Endothelial cell of umbilical vein (primary cell): ENCODE data around the gene SLC35F2. TPM values are rescaled to one million over a fixed set of nuclear protein-coding genes. Genes with fewer than 3 reads are reported as not detected.

Source experiments
- BruUV-seq: library from RNA; stranded (reverse); fragments of 400-500 nt; replicated peaks from 2 replicates; lab custom pipeline; 2021; lab: Mats Ljungman, UMichigan
- CTCF ChIA-PET: fragments of 300-600, 350-600 bp; sonication (Branson Sonifier 250); formaldehyde crosslinking; loops from one replicate; lab custom pipeline; 2021; ENCODE audit warnings: antibody characterized with exemption, inconsistent platforms; lab: Charles Lee
- POLR2A ChIA-PET: fragments of 300-600, 350-600 bp; sonication (Branson Sonifier 250); formaldehyde crosslinking; loops from one replicate; lab custom pipeline; 2021; ENCODE audit warnings: antibody characterized with exemption, inconsistent platforms; lab: Charles Lee
- DNase-seq: peaks from one replicate; pipeline ENCODE4 v3.0.0-alpha.2; 2011; ENCODE audit warnings: low read depth, low spot score
- FAIRE-seq: peaks from 2 replicates; lab custom pipeline; 2011; peaks lifted over from hg19 to GRCh38; lab: Jason Lieb, UNC
- H2AFZ ChIP-seq: 2 replicates; pipeline ENCODE4 v1.6.0; 2012; ENCODE audit warnings: low read depth, low read length, control low read depth, inconsistent platforms
- H3K27ac ChIP-seq: 2 replicates; pipeline ENCODE4 v1.5.1; 2011; ENCODE audit warnings: low read depth, mild to moderate bottlenecking, control low read depth, low read length, moderate library complexity; ENCODE audit not compliant: insufficient read depth
- H3K27me3 ChIP-seq, 2 experiments: 2 replicates each; pipeline versions ENCODE4 v1.6.0 to v1.6.1; 2011; ENCODE audit warnings: low read length in 2 of 2, mixed read lengths in 1 of 2; ENCODE audit not compliant: control insufficient read depth in 2 of 2, insufficient read depth in 2 of 2
- H3K36me3 ChIP-seq, 2 experiments: 2 replicates in 1 of 2; 3 replicates in 1 of 2; pipeline ENCODE4 v1.5.1; 2011; ENCODE audit warnings: low read length in 2 of 2, mild to moderate bottlenecking in 1 of 2, moderate library complexity in 1 of 2; ENCODE audit not compliant: control insufficient read depth in 2 of 2, insufficient read depth in 2 of 2; ENCODE audit errors: extremely low read depth in 1 of 2
- H3K4me1 ChIP-seq: 3 replicates; pipeline ENCODE4 v1.5.1; 2011; ENCODE audit warnings: mild to moderate bottlenecking, low read length; ENCODE audit not compliant: control insufficient read depth, insufficient read depth; ENCODE audit errors: extremely low read depth
- H3K4me2 ChIP-seq: 2 replicates; pipeline ENCODE4 v1.6.1; 2011; ENCODE audit warnings: low read length, control low read depth, mixed read lengths; ENCODE audit not compliant: insufficient read depth
- H3K4me3 ChIP-seq, 3 experiments: fragments of 200-600 bp in 1 of 3; sonication (generic), shearing (Covaris generic) in 1 of 3; replicated peaks in 1 of 3; 2 replicates each; pipeline ENCODE4 v1.5.1; 2011 to 2016; ENCODE audit warnings: control low read depth in 3 of 3, low read length in 3 of 3, mild to moderate bottlenecking in 2 of 3, inconsistent platforms in 1 of 3, low read depth in 1 of 3, moderate library complexity in 1 of 3; ENCODE audit not compliant: insufficient read depth in 1 of 3
- H3K79me2 ChIP-seq: 2 replicates; pipeline ENCODE4 v1.6.0; 2012; ENCODE audit warnings: low read length, inconsistent platforms; ENCODE audit not compliant: control insufficient read depth, insufficient read depth
- H3K9ac ChIP-seq: replicated peaks from 2 replicates; pipeline ENCODE3; 2011; ENCODE audit warnings: low read length, control low read depth; ENCODE audit not compliant: insufficient read depth; ENCODE audit errors: extremely low read depth
- H3K9me1 ChIP-seq: replicated peaks from 3 replicates; pipeline ENCODE4 v1.6.0; 2011; ENCODE audit warnings: mild to moderate bottlenecking, low read length; ENCODE audit not compliant: control insufficient read depth, insufficient read depth; ENCODE audit errors: extremely low read depth
- H3K9me3 ChIP-seq: replicated peaks from 2 replicates; pipeline ENCODE4 v1.5.1; 2012; ENCODE audit warnings: low read length, inconsistent platforms; ENCODE audit not compliant: control insufficient read depth, insufficient read depth
- H4K20me1 ChIP-seq: replicated peaks from 2 replicates; pipeline ENCODE3; 2011; ENCODE audit warnings: mild to moderate bottlenecking, low read length; ENCODE audit not compliant: control insufficient read depth, insufficient read depth; ENCODE audit errors: extremely low read depth
- EZH2 ChIP-seq: IDR thresholded peaks from 2 replicates; pipeline ENCODE4 v1.6.1; 2012; ENCODE audit warnings: borderline replicate concordance, low read depth, mild to moderate bottlenecking, moderate library complexity, low read length, inconsistent platforms; ENCODE audit not compliant: severe bottlenecking
- FOS ChIP-seq: IDR thresholded peaks from 2 replicates; pipeline ENCODE4 v1.6.1; 2011; ENCODE audit warnings: mild to moderate bottlenecking, low read length, moderate library complexity, borderline replicate concordance; ENCODE audit not compliant: insufficient read depth
- GATA2 ChIP-seq: IDR thresholded peaks from 2 replicates; pipeline ENCODE4 v1.7.0; 2011; ENCODE audit warnings: low read depth, mild to moderate bottlenecking, moderate library complexity, mixed read lengths, low read length; ENCODE audit not compliant: insufficient read length, insufficient read depth
- JUN ChIP-seq: IDR thresholded peaks from 2 replicates; pipeline ENCODE4 v1.6.1; 2011; ENCODE audit warnings: borderline replicate concordance, low read depth; ENCODE audit not compliant: insufficient read length, insufficient read depth
- MYC ChIP-seq: IDR thresholded peaks from one replicate; pipeline ENCODE4 v1.6.1; 2011; ENCODE audit warnings: mild to moderate bottlenecking, low read depth, low read length
- POLR2A ChIP-seq: IDR thresholded peaks from 2 replicates; pipeline ENCODE4 v1.6.1; 2012; ENCODE audit warnings: low read depth, mild to moderate bottlenecking, control low read depth, low read length
- POLR2AphosphoS5 ChIP-seq: IDR thresholded peaks from 2 replicates; pipeline ENCODE4 v1.6.1; 2012; ENCODE audit warnings: low read depth, mild to moderate bottlenecking, control low read depth, low read length, moderate library complexity; ENCODE audit not compliant: insufficient read depth
- dilution Hi-C: fragments of 300-500 bp; cut with MboI; formaldehyde crosslinking; loops from one replicate; pipeline ENCODE4 v1.15.0; 2019; ENCODE audit warnings: low sequenced_read_pairs; ENCODE audit not compliant: extremely low pct_ligation_motif_present
- intact Hi-C: fragments of 100-400 bp; cut with micrococcal nuclease; formaldehyde crosslinking; loops from one replicate; pipeline ENCODE4 v1.10.0; 2022
- polyA plus RNA-seq, 4 experiments: library from polyadenylated mRNA; depleted of rRNA in 3 of 4; stranded (reverse) in 3 of 4; unstranded in 1 of 4; fragments of >200 nt; gene quantifications; 2 replicates each; pipeline versions ENCODE4 v1.2.1 to v1.2.3, GENCODE V29; 2011 to 2012; ENCODE audit warnings: missing spikeins in 1 of 4
- total RNA-seq: library from RNA; stranded (reverse); gene quantifications from 2 replicates; pipeline ENCODE4 v1.2.3, GENCODE V29; 2021
- TF ChIP-seq, protein P1 (sequence below): IDR thresholded peaks from 2 replicates; pipeline ENCODE4 v1.6.1; 2011; ENCODE audit not compliant: insufficient read depth, insufficient read length
- TF ChIP-seq, protein P2 (sequence below), 2 donors: IDR thresholded peaks; 1 replicate in 1 of 2; 2 replicates in 1 of 2; pipeline ENCODE4 v1.5.1; 2011; ENCODE audit warnings: low read length in 2 of 2, mild to moderate bottlenecking in 2 of 2, moderate library complexity in 2 of 2, control low read depth in 1 of 2, inconsistent platforms in 1 of 2, low read depth in 1 of 2; ENCODE audit not compliant: insufficient read depth in 1 of 2; ENCODE audit errors: extremely low read depth in 1 of 2

The SLC35F2 gene
- total and polyA plus RNA-seq, 2 donors (not counting 3 experiments of a cell fraction or from before 2014, with no cell fraction given) = 41.0 to 59.7 TPM

DNA sequence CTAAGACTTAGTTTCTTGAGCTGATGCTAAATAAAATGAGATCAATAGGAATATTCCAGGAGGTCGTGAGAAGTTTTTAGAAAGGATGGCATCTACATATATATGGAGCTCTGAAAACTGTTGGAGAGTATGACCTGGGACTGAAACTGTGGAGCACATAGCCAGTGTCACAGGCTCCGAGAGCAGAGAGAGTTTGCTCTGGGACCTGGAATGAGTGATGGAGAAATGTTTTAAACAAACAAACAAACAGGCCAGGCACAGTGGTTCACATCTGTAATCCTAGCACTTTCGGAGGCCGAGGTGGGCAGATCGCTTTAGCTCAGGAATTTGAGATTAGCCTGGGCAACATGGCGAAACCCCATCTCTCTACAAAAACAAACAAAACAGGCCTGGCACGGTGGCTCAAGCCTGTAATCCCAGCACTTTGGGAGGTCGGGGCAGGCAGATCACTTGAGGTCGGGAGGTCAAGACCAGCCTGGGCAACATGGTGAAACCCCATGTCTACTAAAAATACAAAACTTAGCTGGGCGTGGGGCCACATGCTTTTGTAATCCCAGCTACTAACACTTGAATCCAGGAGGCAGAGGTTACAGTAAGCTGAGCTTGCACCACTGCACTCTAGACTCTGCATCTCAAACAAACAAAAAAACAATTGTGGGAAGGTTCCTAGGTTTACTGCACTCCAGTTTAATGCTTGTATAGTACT is 67.1 kb downstream of the SLC35F2 start:
- no peak overlapping the region for H2AFZ ChIP-seq
- FAIRE-seq (no peak), DNase-seq (no peak)
- CTCF ChIA-PET = interaction anchor here (1.0 to 1.1 kb wide), 2 partner anchors 9 to 51 kb away, joined by 3 read pairs; no protein-coding TSS in a partner anchor
- dilution Hi-C loops = no loop called here
- no peaks in the 10 kb centered on the region for H4K20me1 ChIP-seq
- intact Hi-C loops = no loop called here
- no peaks in the 10 kb centered on the region for H3K9me3 ChIP-seq
- H3K27me3 ChIP-seq = no peaks in the 10 kb centered on the region
- peaks cover 7 to 11% of the 10 kb centered on the region in 2 experiments for H3K36me3 ChIP-seq
- no peaks in the 10 kb centered on the region for H3K4me1 ChIP-seq
- POLR2A ChIA-PET = no interaction called here
- no TSS peak for BruUV-seq
- no peak overlapping the region for H3K27ac ChIP-seq
- no peak overlapping the region for H3K9ac ChIP-seq
- TF ChIP-seq GATA2 (no peak), MYC (no peak), FOS (no peak), EZH2 (no peak), JUN (no peak), POLR2AphosphoS5 (no peak), POLR2A (no peak)
- TF ChIP-seq, protein P1, sequence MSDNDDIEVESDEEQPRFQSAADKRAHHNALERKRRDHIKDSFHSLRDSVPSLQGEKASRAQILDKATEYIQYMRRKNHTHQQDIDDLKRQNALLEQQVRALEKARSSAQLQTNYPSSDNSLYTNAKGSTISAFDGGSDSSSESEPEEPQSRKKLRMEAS = no peak
- TF ChIP-seq, protein P2, sequence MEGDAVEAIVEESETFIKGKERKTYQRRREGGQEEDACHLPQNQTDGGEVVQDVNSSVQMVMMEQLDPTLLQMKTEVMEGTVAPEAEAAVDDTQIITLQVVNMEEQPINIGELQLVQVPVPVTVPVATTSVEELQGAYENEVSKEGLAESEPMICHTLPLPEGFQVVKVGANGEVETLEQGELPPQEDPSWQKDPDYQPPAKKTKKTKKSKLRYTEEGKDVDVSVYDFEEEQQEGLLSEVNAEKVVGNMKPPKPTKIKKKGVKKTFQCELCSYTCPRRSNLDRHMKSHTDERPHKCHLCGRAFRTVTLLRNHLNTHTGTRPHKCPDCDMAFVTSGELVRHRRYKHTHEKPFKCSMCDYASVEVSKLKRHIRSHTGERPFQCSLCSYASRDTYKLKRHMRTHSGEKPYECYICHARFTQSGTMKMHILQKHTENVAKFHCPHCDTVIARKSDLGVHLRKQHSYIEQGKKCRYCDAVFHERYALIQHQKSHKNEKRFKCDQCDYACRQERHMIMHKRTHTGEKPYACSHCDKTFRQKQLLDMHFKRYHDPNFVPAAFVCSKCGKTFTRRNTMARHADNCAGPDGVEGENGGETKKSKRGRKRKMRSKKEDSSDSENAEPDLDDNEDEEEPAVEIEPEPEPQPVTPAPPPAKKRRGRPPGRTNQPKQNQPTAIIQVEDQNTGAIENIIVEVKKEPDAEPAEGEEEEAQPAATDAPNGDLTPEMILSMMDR (IDR thresholded peaks at IDR 0.05; ENCODE audit: extremely low read depth in 1 of 2, insufficient read depth in 1 of 2, low read depth in 1 of 2, low read length in 2 of 2) = no peak
- H3K4me3 ChIP-seq = no peak overlapping the region
- no peaks in the 10 kb centered on the region for H3K9me1 ChIP-seq
- no peak overlapping the region for H3K4me2 ChIP-seq
- H3K79me2 ChIP-seq = peaks cover 2% of the 10 kb centered on the region
